ENCODE measurements around the gene EIF4H.
A peak's percentile ranks its signal among the peaks of the same experiment; 100 is the strongest.

Gene EIF4H

DNA sequence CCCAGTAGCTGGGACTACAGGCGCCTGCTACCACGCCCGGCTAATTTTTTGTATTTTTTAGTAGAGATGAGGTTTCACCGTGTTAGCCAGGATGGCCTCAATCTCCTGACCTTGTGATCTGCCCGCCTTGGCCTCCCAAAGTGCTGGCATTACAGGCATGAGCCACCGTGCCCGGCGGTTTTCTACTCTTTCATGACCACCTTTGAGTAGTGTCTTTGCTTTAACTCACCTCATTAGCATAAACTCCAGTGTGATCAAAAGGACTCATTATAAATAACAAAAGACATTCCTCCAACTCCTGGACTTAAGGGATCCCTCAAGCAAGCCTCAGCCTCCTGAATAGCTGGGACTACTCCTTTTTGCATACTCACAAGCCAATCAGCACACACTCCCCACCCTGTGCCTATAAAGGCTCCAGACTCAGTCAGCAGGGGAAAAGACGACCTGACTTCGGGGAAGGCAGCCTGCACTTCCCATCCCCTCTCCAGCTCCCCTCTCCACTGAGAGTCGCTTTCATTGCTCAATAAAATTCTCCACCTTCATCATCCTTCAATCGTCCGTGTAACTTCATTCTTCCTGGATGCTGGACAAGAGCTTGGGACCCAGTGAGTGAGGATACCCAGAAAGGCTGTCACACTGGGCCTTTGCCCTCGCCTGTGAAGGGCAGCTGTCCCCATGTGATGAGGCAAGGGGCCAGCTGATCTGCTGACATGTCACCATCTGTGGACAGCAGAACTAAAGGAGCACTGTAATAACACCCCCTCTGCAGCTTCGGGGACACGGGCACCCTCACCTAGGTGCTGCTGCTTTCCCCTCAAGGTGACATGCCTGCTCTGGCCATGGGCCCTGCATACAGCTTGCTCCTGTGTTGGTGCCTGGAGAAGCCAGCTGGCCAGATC lies 35.0 kb upstream of the EIF4H start:
- TF ChIP-seq, protein P1, sequence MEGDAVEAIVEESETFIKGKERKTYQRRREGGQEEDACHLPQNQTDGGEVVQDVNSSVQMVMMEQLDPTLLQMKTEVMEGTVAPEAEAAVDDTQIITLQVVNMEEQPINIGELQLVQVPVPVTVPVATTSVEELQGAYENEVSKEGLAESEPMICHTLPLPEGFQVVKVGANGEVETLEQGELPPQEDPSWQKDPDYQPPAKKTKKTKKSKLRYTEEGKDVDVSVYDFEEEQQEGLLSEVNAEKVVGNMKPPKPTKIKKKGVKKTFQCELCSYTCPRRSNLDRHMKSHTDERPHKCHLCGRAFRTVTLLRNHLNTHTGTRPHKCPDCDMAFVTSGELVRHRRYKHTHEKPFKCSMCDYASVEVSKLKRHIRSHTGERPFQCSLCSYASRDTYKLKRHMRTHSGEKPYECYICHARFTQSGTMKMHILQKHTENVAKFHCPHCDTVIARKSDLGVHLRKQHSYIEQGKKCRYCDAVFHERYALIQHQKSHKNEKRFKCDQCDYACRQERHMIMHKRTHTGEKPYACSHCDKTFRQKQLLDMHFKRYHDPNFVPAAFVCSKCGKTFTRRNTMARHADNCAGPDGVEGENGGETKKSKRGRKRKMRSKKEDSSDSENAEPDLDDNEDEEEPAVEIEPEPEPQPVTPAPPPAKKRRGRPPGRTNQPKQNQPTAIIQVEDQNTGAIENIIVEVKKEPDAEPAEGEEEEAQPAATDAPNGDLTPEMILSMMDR (conservative IDR thresholded peaks at IDR 0.05; ENCODE audit: low read depth), result no peak
- ChIA-PET CTCF (no interaction called here), POLR2A (ENCODE audit: low non-redundant PET) (no interaction called here)
- DNase-seq (ENCODE audit: low spot score), result no peak
- H3K27ac ChIP-seq, result no peak overlapping the region

DNA sequence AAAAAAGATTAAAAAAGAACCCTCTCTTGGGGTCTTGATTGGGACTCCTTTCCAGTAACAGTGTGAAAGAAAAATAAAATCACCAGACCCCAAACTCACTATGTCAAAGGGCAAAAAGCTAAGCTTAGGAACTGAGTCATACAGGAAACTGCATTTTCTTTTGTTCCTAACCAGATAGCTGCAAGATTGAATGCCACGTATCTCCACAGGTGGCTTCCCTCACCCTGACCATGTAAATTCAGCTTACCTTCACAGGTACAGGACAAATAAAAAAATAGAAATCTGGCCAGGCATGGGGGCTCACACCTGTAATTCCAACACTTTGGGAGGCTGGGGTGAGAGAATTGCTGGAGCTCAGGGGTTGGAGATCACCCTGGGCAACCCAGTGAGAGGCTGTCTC lies 32.5 kb upstream of the EIF4H start:
- ChIA-PET CTCF (interaction anchor here (0.7 kb wide), 1 partner anchor 496 kb away, joined by 3 read pairs; no protein-coding TSS in a partner anchor), POLR2A (ENCODE audit: low non-redundant PET) (no interaction called here)
- DNase-seq (ENCODE audit: low spot score), result peak; percentile 17
- TF ChIP-seq, protein P1 (conservative IDR thresholded peaks at IDR 0.05; ENCODE audit: low read depth), result no peak
- no peak overlapping the region for H3K27ac ChIP-seq

DNA sequence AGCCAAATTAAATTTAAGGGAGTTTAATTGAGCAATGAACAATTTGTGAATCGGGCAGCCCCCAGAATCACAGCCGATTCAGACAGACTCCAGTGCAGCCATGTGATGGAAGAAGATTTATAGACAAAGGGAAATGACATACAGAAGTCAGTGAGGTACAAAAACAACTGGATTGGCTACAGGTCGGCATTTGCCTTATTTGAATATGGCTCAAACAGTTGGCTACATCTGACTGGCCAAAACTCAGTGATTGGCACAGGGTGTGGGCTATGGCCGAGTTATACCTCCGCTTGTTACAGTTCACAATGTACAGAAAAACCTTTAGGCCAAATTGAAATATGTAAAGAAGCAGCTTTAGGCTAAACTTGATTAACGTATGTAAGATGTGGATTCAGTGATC lies 30.8 kb upstream of the EIF4H start:
- H3K27ac ChIP-seq, result no peak overlapping the region
- TF ChIP-seq, protein P1 (conservative IDR thresholded peaks at IDR 0.05; ENCODE audit: low read depth), result no peak
- no peak for DNase-seq (ENCODE audit: low spot score)
- POLR2A ChIA-PET (ENCODE audit: low non-redundant PET), result no interaction called here
- CTCF ChIA-PET, result interaction anchor here (0.6 to 0.7 kb wide), 2 partner anchors 37 to 182 kb away, joined by 3 to 5 read pairs; no protein-coding TSS in a partner anchor

DNA sequence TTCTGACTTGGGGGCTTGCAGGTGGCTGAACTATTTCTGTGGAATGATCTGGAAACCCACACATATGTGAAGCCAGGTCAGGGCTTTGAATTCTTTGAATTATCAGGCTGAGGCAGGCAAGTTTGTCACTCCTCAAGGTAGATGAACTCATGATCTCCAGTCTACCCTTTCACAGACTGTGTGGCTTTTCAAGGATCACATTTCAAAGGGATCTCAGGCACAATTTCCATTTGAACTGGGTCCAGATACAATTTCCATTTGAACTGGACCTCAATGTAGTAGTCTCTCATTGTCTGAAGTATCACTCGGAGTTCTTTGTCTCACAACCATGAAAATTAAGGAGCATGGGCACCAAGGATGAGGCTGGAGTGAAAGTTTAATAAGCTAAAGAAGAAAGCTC lies 25.7 kb upstream of the EIF4H start:
- CTCF ChIA-PET, result interaction anchor here (0.6 to 1.3 kb wide), 3 partner anchors 41 to 279 kb away, joined by 3 to 4 read pairs (median 3); no protein-coding TSS in a partner anchor
- H3K27ac ChIP-seq, result no peak overlapping the region
- TF ChIP-seq, protein P1 (conservative IDR thresholded peaks at IDR 0.05; ENCODE audit: low read depth), result no peak
- POLR2A ChIA-PET (ENCODE audit: low non-redundant PET), result no interaction called here
- DNase-seq (ENCODE audit: low spot score), result no peak

DNA sequence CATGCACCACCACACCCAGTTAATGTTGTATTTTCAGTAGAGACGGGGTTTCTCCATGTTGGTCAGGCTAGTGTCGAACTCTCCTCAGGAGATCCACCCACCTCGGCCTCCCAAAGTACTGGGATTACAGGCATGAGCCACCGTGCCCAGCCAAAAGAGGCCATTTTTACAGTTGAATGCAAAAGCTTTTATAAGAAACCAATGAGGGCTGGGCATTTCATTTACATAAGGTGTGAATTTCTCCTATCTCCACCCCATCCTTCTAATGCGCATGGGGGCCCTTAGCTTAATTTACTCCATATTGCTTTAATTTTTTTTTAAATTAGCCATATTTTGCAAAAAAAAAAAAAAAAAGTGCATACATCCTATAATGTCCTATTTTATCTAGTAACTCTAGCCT lies 25.1 kb upstream of the EIF4H start:
- TF ChIP-seq, protein P1 (conservative IDR thresholded peaks at IDR 0.05; ENCODE audit: low read depth), result no peak
- H3K27ac ChIP-seq, result no peak overlapping the region
- ChIA-PET POLR2A (ENCODE audit: low non-redundant PET) (no interaction called here), CTCF (interaction anchor here (0.6 to 1.3 kb wide), 4 partner anchors 41 to 279 kb away, joined by 3 to 4 read pairs (median 4); no protein-coding TSS in a partner anchor)
- no peak for DNase-seq (ENCODE audit: low spot score)

DNA sequence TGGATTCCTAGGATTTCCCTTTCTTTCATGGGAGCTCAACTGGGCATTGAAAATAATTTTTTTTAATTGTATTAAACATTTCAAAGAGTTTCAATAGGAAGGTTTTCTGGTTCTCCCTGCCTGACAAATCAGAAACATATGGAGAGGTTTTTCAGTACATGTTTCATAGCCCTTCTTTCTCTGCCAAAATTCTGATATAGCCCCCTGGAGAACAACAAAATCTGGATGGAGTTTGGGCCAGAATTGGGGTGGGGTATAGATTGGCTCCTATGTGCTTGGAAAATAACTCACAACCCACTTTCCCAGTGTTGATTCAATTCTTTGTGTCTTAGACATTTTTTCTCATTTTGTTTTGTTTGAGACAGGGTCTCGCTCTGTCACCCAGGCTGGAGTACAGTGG lies 24.6 kb upstream of the EIF4H start:
- ChIA-PET POLR2A (ENCODE audit: low non-redundant PET) (no interaction called here), CTCF (interaction anchor here (0.7 to 1.3 kb wide), 2 partner anchors 81 to 221 kb away, joined by 3 to 4 read pairs; no protein-coding TSS in a partner anchor)
- DNase-seq (ENCODE audit: low spot score), result no peak
- H3K27ac ChIP-seq, result no peak overlapping the region
- TF ChIP-seq, protein P1 (conservative IDR thresholded peaks at IDR 0.05; ENCODE audit: low read depth), result no peak

All from RWPE1 (cell line).